HG02798 (cell line): ENCODE measurements around the gene EIF3K.

Source experiments
- ATAC-seq: cut with Tn5 transposase; IDR thresholded peaks from one replicate; pipeline ENCODE4 v1.9.1; 2021; ENCODE audit warnings: mild to moderate bottlenecking; ENCODE audit not compliant: unreplicated experiment, poor library complexity

EIF3K gene

DNA sequence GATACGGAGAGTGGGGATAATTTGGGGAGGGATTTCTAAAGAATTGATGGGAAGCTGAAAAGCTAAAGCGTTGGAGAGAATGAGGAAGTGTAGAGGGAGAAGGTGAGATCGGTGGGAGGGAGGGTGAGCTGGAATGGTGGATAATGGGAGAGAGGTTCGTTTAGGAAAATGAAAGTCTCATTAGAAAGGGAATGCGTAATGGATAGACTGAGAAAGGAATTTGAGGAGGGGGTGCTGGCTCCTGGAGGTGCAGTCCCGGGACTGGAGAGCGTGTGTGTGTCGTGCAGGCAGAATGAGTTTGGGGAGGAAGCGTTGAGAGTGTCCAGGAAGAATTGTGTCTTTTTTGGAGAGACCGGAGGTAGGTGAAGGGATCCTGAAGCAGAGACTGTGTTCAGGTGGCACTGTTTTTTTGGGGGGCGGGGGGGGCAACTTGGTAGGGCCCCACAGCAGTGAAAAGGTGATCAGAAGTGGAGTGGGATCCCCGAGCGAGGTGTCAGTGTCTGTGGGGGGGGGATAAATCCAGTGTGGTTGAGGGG is 29.8 kb downstream of the EIF3K start:
- ATAC-seq: no peak

DNA sequence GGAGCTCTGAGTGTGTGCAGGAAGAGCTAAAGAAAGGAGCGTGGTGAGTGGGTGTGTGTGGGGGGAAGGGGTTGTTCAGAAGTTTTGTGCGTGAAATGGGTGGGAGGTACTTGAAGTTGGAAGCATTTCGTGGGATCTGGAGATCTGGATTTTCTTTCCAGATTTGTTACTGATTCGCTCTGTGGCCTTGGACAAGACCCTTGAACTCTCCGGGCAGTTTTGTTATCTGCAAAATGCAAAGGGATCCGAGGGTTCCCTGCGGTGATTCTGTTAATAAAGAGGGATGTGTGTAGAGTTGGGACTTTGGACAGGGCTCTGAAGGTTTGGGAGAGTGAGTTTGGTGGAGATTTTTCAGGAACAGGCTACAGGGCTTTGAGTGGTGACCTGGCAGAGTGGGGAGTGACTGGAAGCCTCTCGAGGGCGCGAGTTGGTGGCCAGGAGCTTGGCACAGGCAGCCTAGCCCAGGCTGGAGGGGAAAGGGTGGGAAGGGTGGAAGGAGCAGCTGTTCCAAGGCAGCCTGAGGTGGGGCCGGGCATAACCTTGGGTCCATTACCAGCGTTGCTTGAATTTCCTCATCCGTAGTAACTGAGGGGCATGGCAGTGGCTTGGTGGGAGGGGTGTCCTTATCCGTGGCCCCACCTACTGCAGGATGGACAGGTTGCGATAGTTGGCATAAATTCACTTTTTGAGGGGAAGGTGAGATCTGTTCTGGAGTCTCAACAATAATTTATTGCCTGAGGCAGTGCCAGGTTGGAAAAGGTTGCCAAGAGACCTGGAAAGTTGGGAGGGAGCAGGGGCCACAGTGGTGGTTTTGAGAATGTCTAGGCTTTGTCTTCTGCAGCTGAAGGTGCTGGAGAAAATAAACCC is 30.6 kb downstream of the EIF3K start:
- ATAC-seq: no peak

DNA sequence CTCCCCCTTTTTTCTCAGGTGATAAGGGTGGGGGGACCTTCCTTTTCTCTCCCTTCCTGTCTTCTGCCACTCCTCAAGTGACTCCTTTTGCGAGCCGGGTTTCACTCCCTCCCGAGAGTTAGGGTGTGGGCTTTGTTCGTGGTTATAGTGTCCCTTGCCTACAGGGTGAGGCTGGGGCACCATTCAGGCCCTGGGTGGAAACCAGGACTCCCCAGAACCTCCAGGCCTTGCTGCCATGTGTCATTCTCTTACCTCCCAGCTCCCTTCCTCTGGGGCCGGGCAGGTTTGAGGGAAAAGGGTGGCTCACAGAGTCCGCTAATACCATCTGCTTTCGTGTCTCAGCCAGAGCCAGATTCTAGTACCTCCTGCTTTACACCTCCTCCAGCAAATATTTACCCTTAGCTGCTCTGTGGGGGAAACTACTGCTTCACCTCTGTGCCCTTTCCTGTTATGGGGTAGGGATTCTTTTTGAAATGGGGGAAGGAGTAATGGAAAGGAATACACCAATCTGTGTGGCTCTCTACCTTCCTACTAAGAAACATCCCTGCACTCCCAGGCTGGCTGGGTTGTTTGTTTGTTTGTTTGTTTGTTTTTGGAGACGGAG is 31.3 kb downstream of the EIF3K start:
- ATAC-seq: no peak

DNA sequence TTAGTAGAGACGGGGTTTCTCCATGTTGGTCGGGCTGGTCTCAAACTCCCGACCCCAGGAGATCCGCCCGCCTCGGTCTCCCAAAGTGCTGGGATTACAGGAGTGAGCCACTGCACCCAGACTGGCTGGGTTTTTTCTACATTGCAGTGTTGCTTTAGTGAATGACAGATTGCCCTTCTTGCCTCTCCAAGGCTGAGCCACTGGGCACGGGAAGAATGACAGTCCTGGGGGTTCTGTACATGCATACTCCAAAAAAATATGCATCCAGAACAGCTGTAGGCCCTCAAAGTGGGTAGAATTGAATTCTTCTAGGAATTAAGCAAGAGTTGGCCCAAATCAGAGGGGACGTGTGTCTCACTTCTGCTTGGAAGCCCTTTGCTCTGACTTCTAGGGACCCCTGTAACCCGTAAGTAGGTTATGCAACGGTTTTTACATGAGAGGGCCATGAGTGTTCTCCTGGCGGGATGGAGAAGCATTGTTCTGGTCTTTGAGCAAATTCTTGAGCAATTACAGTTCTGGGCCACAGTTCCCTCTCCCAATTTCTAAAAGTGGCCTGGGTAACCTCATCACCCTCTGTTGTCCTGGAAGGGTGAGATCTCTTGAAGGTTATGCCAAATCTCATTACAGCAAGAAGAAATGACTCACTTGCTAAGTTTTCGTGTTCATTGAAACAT is 32.1 kb downstream of the EIF3K start:
- ATAC-seq: no peak

DNA sequence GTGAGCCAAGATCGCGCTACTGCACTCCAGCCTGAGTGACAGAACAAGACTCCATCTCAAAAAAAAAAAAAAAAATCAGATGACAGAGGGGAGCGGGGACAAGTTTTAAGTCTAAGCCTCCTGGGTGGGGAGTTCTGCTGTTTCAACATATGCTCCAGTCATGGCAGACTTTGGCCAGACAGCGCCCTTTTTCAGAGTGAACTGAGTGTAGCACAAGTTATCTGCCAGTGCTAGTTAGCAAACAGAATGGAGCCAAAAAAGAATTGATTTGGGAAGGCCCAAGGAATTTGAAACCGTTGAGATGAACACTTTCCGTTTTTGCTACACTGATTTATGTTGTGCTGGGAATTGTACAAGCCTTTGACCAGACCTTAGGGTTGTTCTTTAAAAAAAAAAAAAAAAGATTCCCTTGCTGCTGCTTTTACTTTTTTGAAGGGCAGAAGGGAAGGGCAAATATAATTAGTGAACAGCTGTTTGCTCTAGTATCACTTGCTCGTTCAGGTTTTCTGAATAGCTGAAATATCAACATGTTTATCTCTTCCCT is 34.1 kb downstream of the EIF3K start:
- no peak for ATAC-seq

DNA sequence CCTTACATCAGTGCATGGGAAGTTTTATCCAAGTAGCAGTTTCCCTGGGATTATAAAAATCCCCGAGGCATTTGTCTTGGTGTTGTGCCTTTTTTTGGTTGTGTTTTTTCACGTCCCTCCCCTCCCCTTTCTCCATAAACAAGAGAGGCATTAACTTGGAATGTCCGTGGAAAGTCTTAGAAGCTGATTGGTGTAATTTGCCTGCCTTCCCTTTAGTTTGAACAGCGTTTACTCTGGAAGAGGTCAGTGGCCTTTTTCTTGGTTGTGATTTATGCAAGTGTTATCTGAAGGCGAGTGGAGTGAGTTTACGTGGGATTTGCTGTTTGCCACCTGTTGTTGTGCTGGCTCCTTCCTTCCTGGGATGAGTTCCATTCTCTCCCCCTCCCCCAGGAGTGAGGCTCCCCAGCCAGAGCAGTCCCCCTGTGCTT is 35.7 kb downstream of the EIF3K start:
- no peak for ATAC-seq

DNA sequence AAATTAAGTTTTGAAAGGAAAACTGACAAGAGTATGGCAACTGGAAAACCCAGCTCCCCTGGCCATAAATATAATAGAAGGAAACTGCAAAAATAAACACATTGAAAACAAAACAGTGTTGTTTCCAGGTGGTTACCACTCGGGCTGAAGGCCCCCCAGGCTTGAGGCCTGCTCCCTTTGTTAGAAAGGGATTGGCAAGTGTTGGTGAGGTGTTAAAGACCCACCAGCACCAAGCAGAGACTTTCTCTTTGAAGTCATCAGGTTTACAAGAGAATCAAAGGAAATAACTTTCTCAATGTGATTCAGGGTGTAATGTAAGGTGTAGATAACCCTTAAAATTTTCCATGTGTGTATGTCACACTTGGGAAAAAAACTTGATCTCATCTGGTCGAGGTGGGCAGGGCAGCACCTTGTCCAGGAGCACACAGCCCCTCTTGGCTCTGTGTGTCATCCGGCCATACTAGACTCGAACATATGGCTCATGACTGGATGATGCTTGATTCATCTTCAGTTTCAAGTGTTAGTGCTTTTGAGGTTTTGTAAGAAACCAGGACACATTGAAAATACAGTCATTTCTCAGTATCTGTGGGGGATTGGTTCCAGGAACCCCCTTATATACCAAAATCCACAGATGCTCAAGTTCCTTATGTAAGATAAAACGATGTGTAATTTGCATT is 36.3 kb downstream of the EIF3K start:
- ATAC-seq: peak; percentile 41

DNA sequence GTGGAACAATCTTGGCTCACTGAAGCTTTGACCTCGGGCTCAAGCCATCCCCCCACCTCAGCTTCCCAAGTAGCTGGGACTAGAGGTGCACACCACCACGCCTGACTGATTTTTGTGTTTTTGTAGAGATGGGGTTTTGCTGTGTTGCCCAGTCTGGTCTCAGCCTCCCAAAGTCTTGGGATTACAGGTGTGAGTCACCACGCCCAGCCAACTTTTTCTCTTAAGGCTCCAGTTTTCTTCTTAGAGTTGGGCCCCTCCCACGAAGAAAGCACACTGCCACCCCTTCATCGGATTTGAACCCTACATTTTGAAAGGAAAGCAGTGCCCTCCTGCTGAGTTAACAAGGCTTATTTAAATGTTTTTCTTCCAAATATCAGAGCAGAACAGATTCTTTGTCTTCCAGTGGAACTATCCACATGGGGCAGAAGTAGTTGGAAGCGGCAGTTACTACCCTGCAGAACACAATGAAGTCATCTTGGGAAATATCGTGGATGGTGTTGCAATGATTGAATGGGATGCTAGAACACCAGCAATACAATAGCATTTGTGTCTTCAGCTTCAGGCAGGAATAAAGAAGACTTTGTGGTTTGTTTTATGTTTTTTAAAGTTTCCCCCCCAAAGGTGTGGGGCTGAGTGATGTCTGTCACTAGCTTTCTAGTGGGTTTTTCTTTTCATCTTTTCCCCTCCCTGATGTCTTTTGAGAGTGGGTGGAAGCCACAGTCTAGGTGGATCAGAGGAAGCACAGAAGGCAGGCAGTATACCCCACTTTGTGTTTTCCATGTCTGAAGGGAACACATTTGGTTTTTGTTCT is 37.4 kb downstream of the EIF3K start:
- no peak for ATAC-seq

DNA sequence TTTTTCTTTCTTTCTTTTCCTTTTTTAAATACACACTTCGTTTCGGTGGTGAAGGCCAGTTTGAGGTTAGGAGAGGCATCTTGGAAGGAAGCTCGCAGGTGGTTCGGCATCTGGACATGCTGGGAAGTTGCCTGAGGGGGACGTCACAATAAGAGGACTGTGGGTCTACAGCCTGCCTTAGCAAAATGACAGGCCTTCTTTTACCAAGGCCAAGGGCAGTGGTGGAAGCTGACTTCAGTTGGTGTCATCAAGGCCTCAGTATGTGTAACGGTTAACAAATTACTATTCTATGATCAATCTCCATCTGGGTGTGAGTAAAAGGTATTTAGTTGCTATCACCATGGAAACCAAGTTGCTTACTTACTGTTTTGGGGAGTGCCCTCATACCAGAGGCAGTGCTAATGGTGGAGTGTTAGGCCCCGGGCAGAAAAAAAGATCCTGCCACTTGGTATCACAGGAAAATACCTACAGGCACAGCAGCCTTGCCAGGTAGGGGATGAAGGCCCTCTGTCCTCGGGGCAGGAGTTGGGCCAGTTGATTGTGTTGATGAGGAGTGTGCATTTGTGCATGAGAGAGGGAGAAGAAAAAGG is 38.7 kb downstream of the EIF3K start:
- ATAC-seq: no peak

DNA sequence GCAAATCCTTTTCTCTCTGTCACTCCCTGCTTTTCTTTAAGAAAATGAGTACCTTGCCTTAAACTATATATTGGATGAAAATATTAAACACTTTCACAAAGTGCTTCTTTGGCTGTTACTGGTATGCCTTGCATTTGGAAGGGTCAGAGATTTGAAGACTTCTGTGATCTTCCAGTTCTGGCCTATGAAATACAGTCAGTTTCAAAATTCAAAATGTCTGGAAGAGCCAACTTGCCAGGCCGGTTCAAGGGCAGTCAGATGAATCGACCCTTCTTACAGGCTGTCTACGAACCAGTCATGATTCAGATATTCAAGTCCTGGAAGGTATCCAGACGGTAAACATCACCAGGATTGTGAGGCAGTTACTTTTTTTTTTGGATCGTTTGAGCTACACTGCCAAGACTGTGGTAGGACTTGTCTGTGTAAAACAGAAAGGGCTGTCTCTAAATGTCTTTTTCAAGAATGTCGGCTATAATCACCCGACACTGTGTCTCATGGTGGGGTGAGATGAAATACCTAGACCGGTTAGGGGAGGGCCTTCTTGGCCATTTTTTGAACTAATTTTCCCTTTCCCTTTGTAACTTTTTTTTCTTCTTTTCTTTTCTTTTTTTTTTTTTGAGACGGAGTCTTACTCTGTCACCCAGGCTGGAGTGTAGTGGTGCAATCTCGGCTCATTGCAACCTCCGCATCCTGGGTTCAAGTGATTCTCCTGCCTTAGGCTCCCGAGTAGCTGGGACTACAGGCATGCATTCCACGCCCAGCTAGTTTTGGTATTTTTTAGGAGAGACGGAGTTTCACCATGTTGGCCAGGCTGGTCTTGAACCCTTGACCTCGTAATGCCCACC is 39.7 kb downstream of the EIF3K start:
- ATAC-seq: no peak

DNA sequence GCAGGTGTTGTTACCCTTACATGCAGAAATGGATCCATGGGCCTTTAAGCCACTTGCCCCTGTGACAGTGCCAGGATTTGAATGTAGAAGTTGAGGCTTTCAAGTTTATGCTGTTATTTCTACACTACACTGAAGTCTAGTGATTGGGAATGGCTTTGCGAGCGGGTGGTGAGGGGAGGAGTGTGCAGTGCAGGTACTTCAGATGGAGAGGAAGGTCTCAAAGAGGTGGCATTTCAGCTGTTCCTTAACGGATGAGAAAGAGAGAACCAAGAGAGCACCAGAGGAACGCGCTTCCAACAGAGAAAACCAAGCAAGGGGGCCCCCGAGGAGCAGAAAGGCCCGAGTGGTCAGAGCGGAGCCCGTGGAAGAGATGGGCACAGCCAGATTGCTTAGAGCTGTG is 41.7 kb downstream of the EIF3K start:
- ATAC-seq: no peak

DNA sequence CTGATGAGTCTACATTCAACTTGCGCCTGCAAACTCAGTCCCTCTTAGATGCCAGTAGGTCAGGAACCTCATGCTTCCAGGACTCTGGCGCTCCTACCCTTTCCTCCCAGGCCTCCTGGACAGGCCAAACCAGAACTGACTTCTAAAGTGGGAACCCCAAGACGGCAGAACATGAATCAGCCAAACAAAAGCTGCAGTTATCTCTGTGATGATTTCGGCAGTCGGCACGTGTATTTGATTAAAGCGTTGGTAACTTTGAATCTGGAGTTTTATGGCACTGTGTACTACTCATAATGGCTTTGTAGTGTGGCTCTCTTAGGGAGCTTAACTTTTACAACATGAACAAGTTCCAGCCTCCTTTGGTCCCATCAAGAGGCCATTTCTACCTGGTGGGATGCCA is 42.1 kb downstream of the EIF3K start:
- ATAC-seq: no peak

DNA sequence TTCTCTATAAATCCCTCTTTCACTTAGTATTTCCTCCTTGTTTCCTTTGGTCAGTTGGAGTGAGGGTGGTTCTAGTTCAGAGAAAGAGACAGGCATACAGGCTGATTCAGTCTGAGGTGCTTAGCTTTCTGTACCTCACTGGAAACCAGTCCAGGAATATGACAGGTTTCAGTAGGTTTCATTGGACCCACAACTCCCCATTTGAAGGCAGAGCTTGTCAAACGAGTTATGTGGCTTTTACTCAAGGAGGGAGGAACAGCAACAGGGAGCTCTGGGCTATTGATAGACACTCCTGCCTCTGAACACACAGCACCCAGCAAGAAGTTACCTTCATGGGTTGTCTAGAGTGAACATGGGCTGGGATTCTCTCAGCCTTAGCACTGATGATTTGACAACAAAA is 43.0 kb downstream of the EIF3K start:
- no peak for ATAC-seq

DNA sequence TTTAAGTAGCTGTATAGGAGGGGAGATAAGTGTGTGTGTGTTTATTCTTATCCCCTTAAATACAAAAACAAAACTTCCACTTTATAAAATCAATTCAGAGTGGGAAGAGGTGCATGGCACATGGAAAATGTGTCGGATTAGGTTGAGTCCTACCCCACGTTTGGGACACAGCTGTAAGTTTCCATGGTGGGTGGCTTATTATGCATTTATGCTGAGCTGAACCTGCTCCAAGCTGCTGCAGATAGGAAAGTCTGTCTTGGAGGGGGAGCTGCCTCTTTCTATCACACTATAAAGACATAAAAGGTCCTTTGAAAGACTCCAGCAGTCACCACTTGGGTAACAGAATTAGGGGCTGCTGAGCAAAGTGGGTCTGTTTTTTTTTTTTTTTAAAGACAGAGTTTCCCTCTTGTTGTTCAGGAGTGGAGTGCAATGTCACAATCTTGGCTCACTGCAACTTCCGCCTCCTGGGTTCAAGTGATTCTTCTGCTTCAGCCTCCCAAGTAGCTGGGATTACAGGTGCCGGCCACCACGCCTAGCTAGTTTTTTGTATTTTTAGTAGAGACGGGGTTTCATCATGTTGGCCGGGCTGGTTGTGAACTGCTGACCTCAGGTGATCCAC is 43.7 kb downstream of the EIF3K start:
- no peak for ATAC-seq

DNA sequence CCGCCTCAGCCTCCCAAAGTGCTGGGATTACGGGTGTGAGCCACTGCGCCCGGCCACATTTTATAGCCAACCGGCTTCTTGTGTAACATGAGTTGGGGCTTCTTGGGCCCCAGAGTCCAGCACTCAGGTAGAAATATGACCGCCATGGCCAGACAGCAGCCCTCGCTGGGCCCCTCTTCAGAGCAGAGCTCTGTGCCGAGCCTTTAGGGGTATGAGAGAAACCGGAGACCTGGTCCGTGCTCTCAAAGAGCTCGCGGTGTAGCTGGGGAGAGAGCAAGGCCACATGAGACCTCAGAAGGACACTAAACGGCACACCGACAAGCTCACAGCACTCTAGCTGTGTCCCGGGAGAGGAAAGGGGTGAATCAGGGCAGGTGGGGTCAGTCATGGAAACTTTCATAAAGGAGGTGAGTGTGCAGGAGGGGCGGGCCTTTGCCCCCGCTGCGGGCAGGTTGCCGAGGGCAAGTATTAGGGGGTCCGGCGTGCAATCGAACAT is 44.2 kb downstream of the EIF3K start:
- ATAC-seq: no peak

DNA sequence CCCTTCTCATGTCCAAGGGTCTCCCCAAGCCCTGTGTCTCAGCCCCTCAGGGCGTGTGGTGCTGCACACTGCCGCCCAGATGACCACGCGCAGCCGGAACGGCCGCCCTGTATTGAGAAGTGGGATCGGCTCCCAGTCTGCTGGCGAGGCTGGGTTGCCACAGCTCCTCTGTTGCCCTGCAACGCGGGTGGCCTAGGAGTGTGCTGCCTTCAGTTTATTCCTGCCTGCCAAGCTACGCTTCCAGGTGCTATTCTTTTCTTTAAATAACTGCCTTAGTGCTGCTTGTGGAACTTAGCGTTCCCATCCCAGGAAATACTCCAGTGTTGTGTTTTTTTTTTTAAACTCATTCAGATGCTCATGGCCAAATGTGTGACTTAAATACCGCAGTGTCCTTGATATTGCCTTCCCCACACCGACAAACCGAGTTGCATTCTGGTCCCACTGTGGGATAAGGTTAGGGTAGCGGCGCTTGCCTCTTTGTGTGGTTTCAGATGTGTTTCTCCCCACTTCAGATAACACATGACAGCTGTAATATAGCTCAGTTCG is 45.0 kb downstream of the EIF3K start:
- no peak for ATAC-seq

DNA sequence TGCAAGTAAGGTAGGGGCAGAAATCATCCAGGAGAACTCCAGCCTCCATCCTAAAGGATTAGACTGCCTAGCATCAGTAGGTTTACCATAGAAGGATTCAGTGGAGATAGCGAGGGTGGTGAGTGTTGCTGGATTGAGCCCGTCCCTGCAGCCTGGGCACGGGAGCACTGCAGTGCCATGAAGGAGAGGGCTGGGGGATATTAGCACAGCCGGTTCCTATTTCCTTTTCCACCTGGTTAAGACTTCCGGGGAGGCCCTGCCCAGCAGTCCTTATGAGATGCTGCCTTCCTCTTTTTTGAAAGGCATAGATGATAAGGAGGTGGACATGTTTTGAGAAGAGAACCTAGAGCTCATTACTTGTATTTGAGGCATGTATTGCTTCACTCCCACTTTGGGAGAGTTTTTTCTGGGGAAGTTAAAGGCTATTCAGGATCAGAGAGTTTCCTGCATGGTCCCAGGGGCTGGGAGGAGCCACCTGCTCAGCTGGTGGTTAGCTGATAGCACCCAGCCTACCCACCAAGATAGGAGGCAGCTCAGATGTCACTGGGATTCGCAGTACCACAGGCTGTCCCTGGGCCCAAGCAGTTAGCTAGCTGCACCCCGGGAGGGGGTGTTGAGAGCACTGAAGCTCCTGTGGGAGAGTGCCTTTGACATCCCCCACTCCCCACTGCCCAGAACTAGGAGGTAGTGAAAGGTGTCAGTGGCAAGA is 45.7 kb downstream of the EIF3K start:
- no peak for ATAC-seq
